IMR-90 (cell line): Measurements from ENCODE around the gene SRCIN1. TPM values are rescaled to one million over a fixed set of nuclear protein-coding genes. Genes with fewer than 3 reads are reported as not detected.

Experiments
- ATAC-seq: fragments of 200-7000 bp; cut with Tn5 transposase; 2 replicates; pipeline ENCODE4 v1.9.1; 2020; ENCODE audit warnings: low read depth, mild to moderate bottlenecking, moderate library complexity
- BruUV-seq: library from RNA; stranded (reverse); fragments of 400-500 nt; replicated peaks from 2 replicates; lab custom pipeline; 2021; lab: Mats Ljungman, UMichigan
- CTCF ChIA-PET: fragments of 300-600 bp; formaldehyde crosslinking; extraction: SDS; loops from one replicate; lab custom pipeline; 2021; ENCODE audit warnings: antibody characterized with exemption; lab: Yijun Ruan, JAX
- POLR2A ChIA-PET: fragments of 300-600 bp; sonication (Branson Sonifier 250); formaldehyde crosslinking; loops from one replicate; lab custom pipeline; 2022; ENCODE audit warnings: antibody characterized with exemption; ENCODE audit not compliant: unreplicated experiment; lab: Charles Lee
- DNase-seq: peaks from one replicate; pipeline ENCODE4 v3.0.0; 2013
- H2AFZ ChIP-seq: replicated peaks from 2 replicates; pipeline ENCODE3; 2013; ENCODE audit warnings: low read length, mild to moderate bottlenecking; ENCODE audit not compliant: poor library complexity
- H2AK5ac ChIP-seq: 2 replicates; pipeline ENCODE4 v1.6.1; 2013; ENCODE audit warnings: low read depth, low read length, inconsistent platforms
- H2AK9ac ChIP-seq: replicated peaks from 2 replicates; pipeline ENCODE3; 2013; ENCODE audit warnings: mild to moderate bottlenecking, low read depth, low read length, moderate library complexity; ENCODE audit not compliant: poor library complexity
- H2BK120ac ChIP-seq: 2 replicates; pipeline ENCODE4 v1.6.1; 2013; ENCODE audit warnings: low read depth, low read length, inconsistent platforms
- H2BK15ac ChIP-seq: 3 replicates; pipeline ENCODE4 v1.6.1; 2013; ENCODE audit warnings: low read depth, low read length, inconsistent platforms
- H2BK20ac ChIP-seq: 2 replicates; pipeline ENCODE4 v1.6.1; 2013; ENCODE audit warnings: low read depth, mild to moderate bottlenecking, inconsistent platforms, low read length, moderate library complexity
- H2BK5ac ChIP-seq: 2 replicates; pipeline ENCODE4 v1.6.1; 2013; ENCODE audit warnings: mild to moderate bottlenecking, low read depth, low read length, inconsistent platforms; ENCODE audit not compliant: poor library complexity, severe bottlenecking
- H3K14ac ChIP-seq: replicated peaks from 2 replicates; pipeline ENCODE4 v1.6.1; 2013; ENCODE audit warnings: low read depth, low read length, inconsistent platforms
- H3K18ac ChIP-seq: 2 replicates; pipeline ENCODE4 v1.6.1; 2013; ENCODE audit warnings: low read depth, low read length, control low read depth
- H3K23ac ChIP-seq: 2 replicates; pipeline ENCODE4 v1.6.1; 2013; ENCODE audit warnings: low read depth, low read length, inconsistent platforms
- H3K27ac ChIP-seq: 2 replicates; pipeline ENCODE4 v1.5.1; 2013; ENCODE audit warnings: mild to moderate bottlenecking, control low read depth, low read length; ENCODE audit not compliant: insufficient read depth
- H3K27me3 ChIP-seq: 2 replicates; pipeline ENCODE4 v1.6.1; 2013; ENCODE audit warnings: low read length; ENCODE audit not compliant: control insufficient read depth, insufficient read depth
- H3K36me3 ChIP-seq: 2 replicates; pipeline ENCODE4 v1.6.1; 2013; ENCODE audit warnings: low read length, mixed read lengths; ENCODE audit not compliant: control insufficient read depth, insufficient read depth
- H3K4ac ChIP-seq: 2 replicates; pipeline ENCODE4 v1.6.1; 2013; ENCODE audit warnings: low read depth, low read length, inconsistent platforms
- H3K4me1 ChIP-seq: 2 replicates; pipeline ENCODE4 v1.6.1; 2013; ENCODE audit warnings: low read length, mixed read lengths; ENCODE audit not compliant: control insufficient read depth, insufficient read depth
- H3K4me2 ChIP-seq: 2 replicates; pipeline ENCODE4 v1.6.1; 2013; ENCODE audit warnings: low read depth, mild to moderate bottlenecking, control low read depth, low read length, moderate library complexity
- H3K4me3 ChIP-seq: 2 replicates; pipeline ENCODE4 v1.5.1; 2013; ENCODE audit warnings: low read depth, mild to moderate bottlenecking, control low read depth, low read length, moderate library complexity; ENCODE audit not compliant: insufficient read depth
- H3K56ac ChIP-seq: 2 replicates; pipeline ENCODE4 v1.6.1; 2013; ENCODE audit warnings: low read length, inconsistent platforms; ENCODE audit not compliant: insufficient read depth; ENCODE audit errors: extremely low read depth
- H3K79me1 ChIP-seq, 2 experiments: 2 replicates each; pipeline ENCODE4 v1.6.1; 2013; ENCODE audit warnings: low read length in 2 of 2, inconsistent platforms in 1 of 2, low read depth in 1 of 2
- H3K9ac ChIP-seq: 2 replicates; pipeline ENCODE4 v1.6.1; 2013; ENCODE audit warnings: low read depth, low read length, control low read depth
- H3K9me1 ChIP-seq: 2 replicates; pipeline ENCODE4 v1.6.1; 2013; ENCODE audit warnings: low read length, inconsistent platforms; ENCODE audit not compliant: insufficient read depth
- H3K9me3 ChIP-seq: 2 replicates; pipeline ENCODE4 v1.6.1; 2013; ENCODE audit warnings: low read length; ENCODE audit not compliant: control insufficient read depth, insufficient read depth
- H4K20me1 ChIP-seq: 2 replicates; pipeline ENCODE4 v1.6.1; 2013; ENCODE audit warnings: low read length, inconsistent platforms; ENCODE audit not compliant: insufficient read depth
- H4K5ac ChIP-seq: 2 replicates; pipeline ENCODE4 v1.6.1; 2013; ENCODE audit warnings: mild to moderate bottlenecking, low read depth, low read length, control low read depth
- H4K8ac ChIP-seq, 2 experiments: 2 replicates each; pipeline ENCODE4 v1.6.1; 2013; ENCODE audit warnings: low read depth in 2 of 2, low read length in 2 of 2, control low read depth in 1 of 2, inconsistent platforms in 1 of 2
- H4K91ac ChIP-seq: 2 replicates; pipeline ENCODE4 v1.6.1; 2013; ENCODE audit warnings: low read depth, low read length, inconsistent platforms; ENCODE audit not compliant: insufficient read depth
- BHLHE40 ChIP-seq: fragments of 150-350 bp; IDR thresholded peaks from 2 replicates; pipeline ENCODE4 v1.6.1; 2016; ENCODE audit warnings: mild to moderate bottlenecking, low read depth, low read length
- CEBPB ChIP-seq: IDR thresholded peaks from 2 replicates; pipeline ENCODE4 v1.6.1; 2012; ENCODE audit warnings: low read depth, low read length, improper control_type of control experiment
- CHD1 ChIP-seq: IDR thresholded peaks from 2 replicates; pipeline ENCODE4 v1.6.1; 2012; ENCODE audit warnings: low read depth, low read length, improper control_type of control experiment
- FOS ChIP-seq: fragments of 150-350 bp; IDR thresholded peaks from 2 replicates; pipeline ENCODE4 v1.6.1; 2016; ENCODE audit warnings: low read depth, low read length
- MAFK ChIP-seq: IDR thresholded peaks from 2 replicates; pipeline ENCODE4 v1.6.1; 2012; ENCODE audit warnings: low read depth, low read length, improper control_type of control experiment
- MAZ ChIP-seq: IDR thresholded peaks from 2 replicates; pipeline ENCODE4 v1.6.1; 2012; ENCODE audit warnings: low read depth, mild to moderate bottlenecking, low read length, improper control_type of control experiment, moderate library complexity, borderline replicate concordance
- MXI1 ChIP-seq: IDR thresholded peaks from 2 replicates; pipeline ENCODE4 v1.6.1; 2012; ENCODE audit warnings: low read depth, mild to moderate bottlenecking, low read length, moderate library complexity, borderline replicate concordance
- NFE2L2 ChIP-seq: fragments of 150-350 bp; IDR thresholded peaks from 2 replicates; pipeline ENCODE4 v1.6.1; 2016; ENCODE audit warnings: low read depth, mild to moderate bottlenecking, low read length
- POLR2A ChIP-seq: IDR thresholded peaks from 2 replicates; pipeline ENCODE4 v1.6.1; 2012; ENCODE audit warnings: mild to moderate bottlenecking, low read depth, low read length
- RAD21 ChIP-seq: IDR thresholded peaks from 2 replicates; pipeline ENCODE4 v1.6.1; 2012; ENCODE audit warnings: low read length, improper control_type of control experiment
- RCOR1 ChIP-seq: IDR thresholded peaks from 2 replicates; pipeline ENCODE4 v1.6.1; 2012; ENCODE audit warnings: mild to moderate bottlenecking, low read length, improper control_type of control experiment; ENCODE audit not compliant: insufficient replicate concordance
- RFX5 ChIP-seq: IDR thresholded peaks from 2 replicates; pipeline ENCODE4 v1.8.0; 2012; ENCODE audit warnings: low read depth, mild to moderate bottlenecking, low read length, moderate library complexity
- SMC3 ChIP-seq: fragments of 150-350 bp; IDR thresholded peaks from 2 replicates; pipeline ENCODE4 v1.6.1; 2016; ENCODE audit warnings: low read depth, mild to moderate bottlenecking, antibody characterized with exemption, low read length, moderate library complexity
- whole genome bisulfite sequencing, 2 experiments: methylation state at CpG; one replicate each; pipeline versions ENCODE4 v1.1.5 to v1.1.7; 2013; ENCODE audit warnings: missing lambda C conversion rate in 2 of 2; ENCODE audit not compliant: insufficient read length in 1 of 2; ENCODE audit errors: extremely low coverage in 2 of 2; 5-methylcytosine and 5-hydroxymethylcytosine counted together
- dilution Hi-C: fragments of 300-500 bp; cut with HindIII; formaldehyde crosslinking; loops from one replicate; pipeline ENCODE4 v1.14.3; 2018; ENCODE audit warnings: low sequenced_read_pairs; ENCODE audit not compliant: unreplicated experiment
- in situ Hi-C: fragments of 300-500 bp; cut with MboI; formaldehyde crosslinking; loops from 3 replicates; pipeline ENCODE4 v1.14.3; 2019; ENCODE audit warnings: low sequenced_read_pairs, inconsistent platforms, mixed read lengths
- intact Hi-C: fragments of 100-400 bp; cut with micrococcal nuclease; formaldehyde crosslinking; loops from 2 replicates; pipeline ENCODE4 v1.10.0; 2022
- polyA plus RNA-seq, 3 experiments: library from polyadenylated mRNA; depleted of rRNA; stranded (reverse); fragments of >200 nt; gene quantifications; 2 replicates each; pipeline ENCODE4 v1.2.3, GENCODE V29; 2012; ENCODE audit warnings: low replicate concordance in 1 of 3
- total RNA-seq: library from RNA; depleted of rRNA; stranded (reverse); fragments of >200 nt; gene quantifications from 2 replicates; pipeline ENCODE4 v1.2.3, GENCODE V29; 2012
- TF ChIP-seq, protein P1 (sequence below): fragments of 150-350 bp; IDR thresholded peaks from 2 replicates; pipeline ENCODE4 v1.6.1; 2017; ENCODE audit warnings: mild to moderate bottlenecking, antibody characterized with exemption, low read length, low read depth
- TF ChIP-seq, protein P2 (sequence below): fragments of 150-350 bp; IDR thresholded peaks from 2 replicates; pipeline ENCODE4 v1.6.1; 2016; ENCODE audit warnings: low read depth, mild to moderate bottlenecking, low read length, moderate library complexity, borderline replicate concordance
- TF ChIP-seq, protein P3 (sequence below): conservative IDR thresholded peaks from 2 replicates; pipeline ENCODE4 v1.5.1; 2012; ENCODE audit warnings: mild to moderate bottlenecking, low read depth, low read length, improper control_type of control experiment

SRCIN1 gene
- total and polyA plus RNA-seq, 2 of the 4 experiments (the other 2 are of a cell fraction) = not detected

DNA sequence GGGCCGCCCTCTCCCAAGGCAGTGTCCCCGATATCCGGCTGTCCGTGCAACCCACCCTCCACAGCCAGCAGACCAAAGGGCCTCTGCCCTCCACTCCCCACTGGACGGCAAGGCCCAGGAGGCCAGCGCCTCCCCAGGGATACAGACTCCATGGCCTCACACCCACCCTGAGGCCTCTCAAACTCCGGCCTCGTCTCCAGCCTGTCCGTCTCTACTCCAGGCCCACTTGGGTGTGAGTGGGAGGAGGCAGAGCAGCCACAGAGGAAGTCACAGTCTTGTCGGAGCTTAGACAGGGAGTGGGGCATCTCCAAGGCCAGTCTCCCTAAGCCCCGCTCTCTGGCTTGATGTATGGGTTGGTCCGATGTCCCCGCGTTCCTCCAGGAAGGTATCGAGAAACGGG lies 73.3 kb downstream of the SRCIN1 start:
- no peak for ATAC-seq
- WGBS, 2 experiments = 79% methylated on average over 7 of the region's 16 CpGs; no CpG with 5 or more reads in 1 of the 2 experiments
- dilution Hi-C loops = no loop called here

More for the DNA sequence above, 73.3 kb downstream of the SRCIN1 start:
- Histone ChIP-seq H3K14ac (no peak overlapping the region), H3K23ac (no peak overlapping the region), H3K27ac (no peak overlapping the region), H2AFZ (no peak overlapping the region), H2BK120ac (no peak overlapping the region), H3K79me1 (no peaks in the 10 kb centered on the region), H3K27me3 (peaks cover 47% of the 10 kb centered on the region), H3K4me2 (no peak overlapping the region), H2BK20ac (no peak overlapping the region), H3K9ac (no peak overlapping the region), H4K20me1 (no peaks in the 10 kb centered on the region), H4K5ac (no peak overlapping the region), H3K4me3 (no peak overlapping the region), H3K4me1 (no peaks in the 10 kb centered on the region), H2AK9ac (no peak overlapping the region), H2AK5ac (no peak overlapping the region), H3K18ac (no peak overlapping the region), H3K4ac (no peak overlapping the region), H3K36me3 (no peaks in the 10 kb centered on the region), H3K9me3 (no peaks in the 10 kb centered on the region), H3K56ac (no peak overlapping the region), H3K9me1 (no peaks in the 10 kb centered on the region), H4K8ac (no peak overlapping the region), H4K91ac (no peak overlapping the region), H2BK5ac (no peak overlapping the region), H2BK15ac (no peak overlapping the region)
- ChIA-PET CTCF (interaction anchor here (1.7 kb wide), 1 partner anchor 26 kb away, joined by 4 read pairs; no protein-coding TSS in a partner anchor), POLR2A (no interaction called here)
- intact Hi-C loops (no loop called here), in situ Hi-C loops (no loop called here)
- TF ChIP-seq MAFK = no peak
- no peak for TF ChIP-seq BHLHE40
- TF ChIP-seq CEBPB = no peak
- TF ChIP-seq, protein P1, sequence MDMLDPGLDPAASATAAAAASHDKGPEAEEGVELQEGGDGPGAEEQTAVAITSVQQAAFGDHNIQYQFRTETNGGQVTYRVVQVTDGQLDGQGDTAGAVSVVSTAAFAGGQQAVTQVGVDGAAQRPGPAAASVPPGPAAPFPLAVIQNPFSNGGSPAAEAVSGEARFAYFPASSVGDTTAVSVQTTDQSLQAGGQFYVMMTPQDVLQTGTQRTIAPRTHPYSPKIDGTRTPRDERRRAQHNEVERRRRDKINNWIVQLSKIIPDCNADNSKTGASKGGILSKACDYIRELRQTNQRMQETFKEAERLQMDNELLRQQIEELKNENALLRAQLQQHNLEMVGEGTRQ = no peak
- TF ChIP-seq RCOR1 = no peak
- no peak for TF ChIP-seq RAD21
- TF ChIP-seq CHD1 = no peak
- TF ChIP-seq, protein P2, sequence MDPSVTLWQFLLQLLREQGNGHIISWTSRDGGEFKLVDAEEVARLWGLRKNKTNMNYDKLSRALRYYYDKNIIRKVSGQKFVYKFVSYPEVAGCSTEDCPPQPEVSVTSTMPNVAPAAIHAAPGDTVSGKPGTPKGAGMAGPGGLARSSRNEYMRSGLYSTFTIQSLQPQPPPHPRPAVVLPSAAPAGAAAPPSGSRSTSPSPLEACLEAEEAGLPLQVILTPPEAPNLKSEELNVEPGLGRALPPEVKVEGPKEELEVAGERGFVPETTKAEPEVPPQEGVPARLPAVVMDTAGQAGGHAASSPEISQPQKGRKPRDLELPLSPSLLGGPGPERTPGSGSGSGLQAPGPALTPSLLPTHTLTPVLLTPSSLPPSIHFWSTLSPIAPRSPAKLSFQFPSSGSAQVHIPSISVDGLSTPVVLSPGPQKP = no peak
- no peak for TF ChIP-seq SMC3
- TF ChIP-seq, protein P3, sequence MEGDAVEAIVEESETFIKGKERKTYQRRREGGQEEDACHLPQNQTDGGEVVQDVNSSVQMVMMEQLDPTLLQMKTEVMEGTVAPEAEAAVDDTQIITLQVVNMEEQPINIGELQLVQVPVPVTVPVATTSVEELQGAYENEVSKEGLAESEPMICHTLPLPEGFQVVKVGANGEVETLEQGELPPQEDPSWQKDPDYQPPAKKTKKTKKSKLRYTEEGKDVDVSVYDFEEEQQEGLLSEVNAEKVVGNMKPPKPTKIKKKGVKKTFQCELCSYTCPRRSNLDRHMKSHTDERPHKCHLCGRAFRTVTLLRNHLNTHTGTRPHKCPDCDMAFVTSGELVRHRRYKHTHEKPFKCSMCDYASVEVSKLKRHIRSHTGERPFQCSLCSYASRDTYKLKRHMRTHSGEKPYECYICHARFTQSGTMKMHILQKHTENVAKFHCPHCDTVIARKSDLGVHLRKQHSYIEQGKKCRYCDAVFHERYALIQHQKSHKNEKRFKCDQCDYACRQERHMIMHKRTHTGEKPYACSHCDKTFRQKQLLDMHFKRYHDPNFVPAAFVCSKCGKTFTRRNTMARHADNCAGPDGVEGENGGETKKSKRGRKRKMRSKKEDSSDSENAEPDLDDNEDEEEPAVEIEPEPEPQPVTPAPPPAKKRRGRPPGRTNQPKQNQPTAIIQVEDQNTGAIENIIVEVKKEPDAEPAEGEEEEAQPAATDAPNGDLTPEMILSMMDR = no peak
- TF ChIP-seq FOS = no peak
- no peak for TF ChIP-seq MAZ
- TF ChIP-seq NFE2L2 = no peak
- no peak for TF ChIP-seq MXI1
- no peak for TF ChIP-seq POLR2A
- no peak for TF ChIP-seq RFX5
- no TSS peak for BruUV-seq
- DNase-seq = no peak
